H1 (cell line): ENCODE measurements around the gene SND1. TPM values are rescaled to one million over a fixed set of nuclear protein-coding genes. Genes with fewer than 3 reads are reported as not detected.

Experiments used
- CTCF ChIA-PET: fragments of 300-600 bp; sonication (Branson Sonifier 250); formaldehyde crosslinking; loops from one replicate; lab custom pipeline; 2021; ENCODE audit not compliant: partially characterized antibody; lab: Charles Lee
- POLR2A ChIA-PET: fragments of 300-600 bp; sonication (Branson Sonifier 250); formaldehyde crosslinking; loops from one replicate; lab custom pipeline; 2021; ENCODE audit warnings: inconsistent platforms; ENCODE audit not compliant: partially characterized antibody; lab: Charles Lee
- DNase-seq, 2 experiments: peaks; one replicate each; pipeline versions ENCODE4 v3.0.0 to v3.0.0-alpha.2; 2010 to 2022; ENCODE audit warnings: low spot score in 2 of 2, low read depth in 1 of 2, mixed read lengths in 1 of 2
- FAIRE-seq: peaks from 2 replicates; lab custom pipeline; 2011; peaks lifted over from hg19 to GRCh38; lab: Jason Lieb, UNC
- H2AFZ ChIP-seq: 2 replicates; pipeline ENCODE4 v1.8.1; 2012; ENCODE audit warnings: low read length, inconsistent platforms
- H2AK5ac ChIP-seq: 2 replicates; pipeline ENCODE4 v1.6.1; 2013; ENCODE audit warnings: low read depth, low read length
- H2BK120ac ChIP-seq: replicated peaks from 2 replicates; pipeline ENCODE3; 2013; ENCODE audit warnings: low read depth, low read length, inconsistent platforms
- H2BK12ac ChIP-seq: 2 replicates; pipeline ENCODE4 v1.6.1; 2013; ENCODE audit warnings: low read depth, low read length
- H2BK15ac ChIP-seq: 2 replicates; pipeline ENCODE4 v1.6.1; 2013; ENCODE audit warnings: low read length
- H2BK20ac ChIP-seq: 2 replicates; pipeline ENCODE4 v1.6.1; 2013; ENCODE audit warnings: low read length
- H2BK5ac ChIP-seq: 2 replicates; pipeline ENCODE4 v1.6.1; 2013; ENCODE audit warnings: low read depth, low read length
- H3K14ac ChIP-seq: 2 replicates; pipeline ENCODE4 v1.6.1; 2013; ENCODE audit warnings: inconsistent platforms; ENCODE audit not compliant: insufficient read length
- H3K18ac ChIP-seq: 2 replicates; pipeline ENCODE4 v1.6.1; 2013; ENCODE audit warnings: low read length; ENCODE audit errors: extremely low read depth
- H3K23ac ChIP-seq: 2 replicates; pipeline ENCODE4 v1.6.1; 2013; ENCODE audit warnings: inconsistent platforms; ENCODE audit not compliant: insufficient read length
- H3K23me2 ChIP-seq: 2 replicates; pipeline ENCODE4 v1.6.1; 2013; ENCODE audit warnings: low read depth, low read length
- H3K27ac ChIP-seq: 2 replicates; pipeline ENCODE4 v1.6.1; 2011; ENCODE audit warnings: low read depth, low read length, inconsistent platforms
- H3K27me3 ChIP-seq, 4 experiments: replicated peaks in 1 of 4; 1 replicate in 1 of 4; 2 replicates in 3 of 4; pipeline versions ENCODE4 v1.6.1 to v1.8.1; 2011 to 2013; ENCODE audit warnings: low read length in 3 of 4, mild to moderate bottlenecking in 3 of 4, inconsistent platforms in 2 of 4, mixed read lengths in 2 of 4, moderate library complexity in 1 of 4; ENCODE audit not compliant: control insufficient read depth in 3 of 4, insufficient read depth in 3 of 4; ENCODE audit errors: extremely low read depth in 1 of 4
- H3K36me3 ChIP-seq, 4 experiments: 2 replicates each; pipeline versions ENCODE4 v1.6.1 to v1.8.1; 2011 to 2013; ENCODE audit warnings: mild to moderate bottlenecking in 4 of 4, low read length in 3 of 4, moderate library complexity in 2 of 4, control low read depth in 1 of 4, inconsistent platforms in 1 of 4; ENCODE audit not compliant: insufficient read depth in 4 of 4, control insufficient read depth in 2 of 4
- H3K4ac ChIP-seq: replicated peaks from 2 replicates; pipeline ENCODE3; 2013; ENCODE audit warnings: low read length, low read depth, mixed read lengths, inconsistent platforms; ENCODE audit not compliant: insufficient read length
- H3K4me1 ChIP-seq, 4 experiments: replicated peaks in 1 of 4; 1 replicate in 1 of 4; 2 replicates in 3 of 4; pipeline versions ENCODE4 v1.6.1 to v1.8.1; 2011 to 2013; ENCODE audit warnings: low read length in 3 of 4, inconsistent platforms in 2 of 4, mixed read lengths in 1 of 4; ENCODE audit not compliant: insufficient read depth in 4 of 4, control insufficient read depth in 3 of 4
- H3K4me2 ChIP-seq, 2 experiments: 2 replicates each; pipeline versions ENCODE4 v1.6.1 to v1.8.1; 2011 to 2013; ENCODE audit warnings: low read depth in 2 of 2, low read length in 2 of 2, control low read depth in 1 of 2, inconsistent platforms in 1 of 2, mild to moderate bottlenecking in 1 of 2; ENCODE audit not compliant: insufficient read depth in 1 of 2
- H3K4me3 ChIP-seq, 4 experiments: fragments of 200-600, 300-600 bp in 1 of 4; sonication (generic), shearing (Covaris generic), sonication (Bioruptor Twin) in 1 of 4; 2 replicates each; pipeline versions ENCODE4 v1.5.1 to v1.8.1; 2011 to 2016; ENCODE audit warnings: low read length in 4 of 4, low read depth in 3 of 4, control low read depth in 2 of 4, inconsistent platforms in 2 of 4, mild to moderate bottlenecking in 2 of 4, mixed read lengths in 1 of 4, moderate library complexity in 1 of 4; ENCODE audit not compliant: insufficient read depth in 2 of 4; ENCODE audit errors: extremely low read depth in 1 of 4
- H3K56ac ChIP-seq: replicated peaks from 2 replicates; pipeline ENCODE3; 2013; ENCODE audit warnings: low read depth, mild to moderate bottlenecking, mixed read lengths, low read length, inconsistent platforms; ENCODE audit not compliant: insufficient read length
- H3K79me1 ChIP-seq: 2 replicates; pipeline ENCODE4 v1.6.1; 2013; ENCODE audit warnings: low read depth, low read length, control low read depth
- H3K79me2 ChIP-seq, 2 experiments: 2 replicates each; pipeline versions ENCODE4 v1.6.1 to v1.8.1; 2012 to 2013; ENCODE audit warnings: low read length in 2 of 2, mild to moderate bottlenecking in 2 of 2, inconsistent platforms in 1 of 2; ENCODE audit not compliant: insufficient read depth in 2 of 2, control insufficient read depth in 1 of 2
- H3K9ac ChIP-seq, 4 experiments: replicated peaks in 1 of 4; 1 replicate in 1 of 4; 2 replicates in 3 of 4; pipeline versions ENCODE4 v1.6.1 to v1.8.1; 2011 to 2013; ENCODE audit warnings: low read depth in 3 of 4, low read length in 3 of 4, control low read depth in 2 of 4, mild to moderate bottlenecking in 2 of 4, moderate library complexity in 2 of 4, inconsistent platforms in 1 of 4; ENCODE audit errors: extremely low read depth in 1 of 4
- H3K9me3 ChIP-seq, 2 experiments: 2 replicates each; pipeline versions ENCODE4 v1.6.1 to v1.8.1; 2012 to 2013; ENCODE audit warnings: mild to moderate bottlenecking in 2 of 2, moderate library complexity in 2 of 2, control low read depth in 1 of 2, inconsistent platforms in 1 of 2, low read depth in 1 of 2, low read length in 1 of 2, mixed read lengths in 1 of 2; ENCODE audit not compliant: insufficient read depth in 2 of 2
- H4K20me1 ChIP-seq, 2 experiments: replicated peaks in 1 of 2; 2 replicates each; pipeline versions ENCODE3 to v1.8.1; 2011 to 2013; ENCODE audit warnings: inconsistent platforms in 2 of 2, low read length in 2 of 2, mild to moderate bottlenecking in 1 of 2; ENCODE audit not compliant: insufficient read depth in 2 of 2, control insufficient read depth in 1 of 2
- H4K5ac ChIP-seq: 2 replicates; pipeline ENCODE4 v1.6.1; 2013; ENCODE audit warnings: low read length, low read depth, mixed read lengths, inconsistent platforms; ENCODE audit not compliant: insufficient read length
- H4K8ac ChIP-seq: 2 replicates; pipeline ENCODE4 v1.8.0; 2013; ENCODE audit warnings: mild to moderate bottlenecking, moderate library complexity, low read length, inconsistent platforms; ENCODE audit not compliant: insufficient read depth; ENCODE audit errors: extremely low read depth
- H4K91ac ChIP-seq: replicated peaks from 2 replicates; pipeline ENCODE3; 2013; ENCODE audit warnings: low read length, mixed read lengths, inconsistent platforms; ENCODE audit not compliant: insufficient read length
- ASH2L ChIP-seq: fragments of 200-600, 300-600 bp; sonication (generic); IDR thresholded peaks from one replicate; pipeline ENCODE4 v1.7.1; 2017; ENCODE audit warnings: low read length
- BCL11A ChIP-seq, 2 experiments: IDR thresholded peaks; one replicate each; pipeline ENCODE4 v1.6.1; 2011; ENCODE audit warnings: low read depth in 2 of 2, low read length in 2 of 2, mild to moderate bottlenecking in 2 of 2
- CBX8 ChIP-seq: fragments of 300-800, 300-1000 bp; sonication (generic); IDR thresholded peaks from 2 replicates; pipeline ENCODE4 v1.7.1; 2016; ENCODE audit warnings: low read depth, low read length, borderline replicate concordance
- CEBPB ChIP-seq: IDR thresholded peaks from 2 replicates; pipeline ENCODE4 v1.6.1; 2012; ENCODE audit warnings: low read depth, low read length
- CHD2 ChIP-seq: IDR thresholded peaks from 2 replicates; pipeline ENCODE4 v1.6.1; 2012; ENCODE audit warnings: low read length, improper control_type of control experiment
- CREB1 ChIP-seq: IDR thresholded peaks from 2 replicates; pipeline ENCODE4 v1.6.1; 2012; ENCODE audit warnings: inconsistent platforms
- EZH2 ChIP-seq: fragments of 200-600 bp; sonication (generic); IDR thresholded peaks from 2 replicates; pipeline ENCODE4 v1.7.1; 2012; ENCODE audit warnings: low read depth, mild to moderate bottlenecking, moderate library complexity, low read length, inconsistent platforms; ENCODE audit not compliant: severe bottlenecking
- GABPA ChIP-seq: IDR thresholded peaks from 2 replicates; pipeline ENCODE4 v1.6.1; 2011; ENCODE audit warnings: mild to moderate bottlenecking, low read length, moderate library complexity, borderline replicate concordance; ENCODE audit not compliant: insufficient read depth
- HDAC2 ChIP-seq, 2 experiments: fragments of 300-600 bp in 1 of 2; sonication (generic) in 1 of 2; IDR thresholded peaks; 2 replicates each; pipeline ENCODE4 v1.6.1; 2011 to 2012; ENCODE audit warnings: low read depth in 2 of 2, low read length in 2 of 2, mild to moderate bottlenecking in 2 of 2, moderate library complexity in 2 of 2, borderline replicate concordance in 1 of 2, inconsistent platforms in 1 of 2
- KDM4A ChIP-seq: IDR thresholded peaks from one replicate; pipeline ENCODE4 v1.7.1; 2012; ENCODE audit warnings: low read depth, mild to moderate bottlenecking, moderate library complexity, low read length, inconsistent platforms; ENCODE audit not compliant: severe bottlenecking
- KDM5A ChIP-seq: fragments of 200-600 bp; IDR thresholded peaks from 2 replicates; pipeline ENCODE4 v1.7.1; 2012; ENCODE audit warnings: mild to moderate bottlenecking, low read length, inconsistent platforms, mixed read lengths
- SAP30 ChIP-seq: fragments of 300-600 bp; sonication (generic); IDR thresholded peaks from 2 replicates; pipeline ENCODE4 v1.7.1; 2012; ENCODE audit warnings: low read length, moderate library complexity, mild to moderate bottlenecking, inconsistent platforms; ENCODE audit not compliant: insufficient read depth, insufficient replicate concordance
- TAF7 ChIP-seq: optimal IDR thresholded peaks from 2 replicates; pipeline ENCODE3; 2011; ENCODE audit warnings: low read depth, mild to moderate bottlenecking, inconsistent platforms, low read length, moderate library complexity, borderline replicate concordance
- TBP ChIP-seq: IDR thresholded peaks from 2 replicates; pipeline ENCODE4 v1.6.1; 2011; ENCODE audit warnings: low read depth, low read length, improper control_type of control experiment
- WGBS, 2 experiments: shearing (Covaris generic) in 1 of 2; methylation state at CpG; one replicate each; pipeline versions ENCODE4 v1.1.6 to v1.1.7; 2013 to 2015; ENCODE audit warnings: low lambda C conversion rate in 2 of 2, mixed read lengths in 2 of 2, inconsistent platforms in 1 of 2, low coverage in 1 of 2, missing lambda C conversion rate in 1 of 2; ENCODE audit not compliant: insufficient replicate concordance in 2 of 2, insufficient coverage in 1 of 2, insufficient read length in 1 of 2; ENCODE audit errors: extremely low coverage in 1 of 2, missing lambda C conversion rate in 1 of 2; 5-methylcytosine and 5-hydroxymethylcytosine counted together
- polyA plus RNA-seq, 7 experiments: library from polyadenylated mRNA; depleted of rRNA in 3 of 7; stranded (reverse) in 5 of 7; unstranded in 2 of 7; fragments of >200 nt in 5 of 7; fragments of 200-250 nt in 2 of 7; gene quantifications; 1 replicate in 5 of 7; 2 replicates in 1 of 7; 4 replicates in 1 of 7; pipeline versions ENCODE4 v1.2.1 to v1.2.3, GENCODE V29; 2011 to 2013; ENCODE audit warnings: missing spikeins in 2 of 7, mixed read lengths in 2 of 7
- total RNA-seq: library from RNA; stranded (reverse); fragmentation: NEBNext Ultra II Directional; extraction: Animal tissue kit (Norgen Biotek cat#: 25700); gene quantifications from 2 replicates; pipeline ENCODE4 v1.2.1, GENCODE V29; 2021

SND1 gene
- total and polyA plus RNA-seq, 2 of the 8 experiments (the other 6 are each of a cell fraction or from before 2014, with no cell fraction given) = 122 to 290 TPM

DNA sequence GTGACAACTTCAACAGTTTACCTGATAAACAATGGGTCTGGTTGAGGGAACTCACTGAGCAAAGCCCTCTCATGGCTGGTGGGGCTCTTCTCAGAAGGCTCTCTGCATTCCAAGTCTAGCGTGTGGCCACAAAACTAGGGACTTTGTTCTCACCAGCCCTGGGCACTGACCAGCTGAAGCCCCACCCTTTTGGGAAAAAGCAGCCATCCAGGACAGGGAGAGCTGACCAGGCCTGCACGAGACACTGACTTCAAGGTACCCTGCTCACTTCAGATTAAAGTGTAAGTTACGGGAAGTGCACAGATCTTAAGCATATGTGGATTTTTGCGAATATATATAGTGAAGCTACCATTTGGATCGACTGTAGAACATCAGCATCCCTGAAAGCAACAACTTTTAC, 446.6 kb downstream of the SND1 start:
- Histone ChIP-seq H3K4me1 (peaks cover 0 to 2% (median 0%) of the 10 kb centered on the region in 4 experiments; a peak in 3 of 7 replicates), H2BK15ac (no peak overlapping the region), H3K36me3 (peaks cover 0 to 2% (median under 1%) of the 10 kb centered on the region in 4 experiments; a peak in 2 of 8 replicates), H2BK12ac (no peak overlapping the region), H3K79me1 (no peaks in the 10 kb centered on the region), H3K27me3 (peaks cover 3 to 12% (median 6%) of the 10 kb centered on the region in 4 experiments; a peak in 6 of 7 replicates), H4K8ac (no peak overlapping the region), H2BK5ac (no peak overlapping the region; the same call in 1 of the 2 replicates), H3K27ac (no peak overlapping the region), H2BK120ac (no peak overlapping the region), H3K56ac (no peak overlapping the region), H2BK20ac (no peak overlapping the region), H3K23me2 (no peaks in the 10 kb centered on the region), H3K18ac (no peak overlapping the region), H3K79me2 (no peaks in the 10 kb centered on the region), H4K5ac (no peak overlapping the region), H3K4me2 (no peak overlapping the region), H3K9ac (no peak overlapping the region), H3K23ac (no peak overlapping the region), H3K14ac (no peak overlapping the region), H3K9me3 (no peaks in the 10 kb centered on the region), H2AK5ac (no peak overlapping the region), H4K91ac (no peak overlapping the region), H3K4ac (no peak overlapping the region), H3K4me3 (no peak overlapping the region), H4K20me1 (peaks cover 0 to 1% of the 10 kb centered on the region in 2 experiments), H2AFZ (no peak overlapping the region)
- FAIRE-seq = no peak
- CTCF ChIA-PET = interaction anchor here (0.6 to 21.0 kb wide), 8 partner anchors 8 to 111 kb away, joined by 3 to 221 read pairs (median 4); no protein-coding TSS in a partner anchor
- WGBS, 2 experiments = 84% methylated on average over 5 of the region's 5 CpGs; no CpG with 5 or more reads in 1 of the 2 experiments
- DNase-seq = no peak
- POLR2A ChIA-PET = interaction anchor here (1.7 kb wide), 1 partner anchor 18 kb away, joined by 4 read pairs; no protein-coding TSS in a partner anchor
- TF ChIP-seq CBX8 (no peak), SAP30 (no peak), TBP (no peak), CHD2 (no peak), KDM4A (no peak), CREB1 (no peak), CEBPB (no peak), EZH2 (no peak), HDAC2 (IDR thresholded peaks at IDR 0.05; ENCODE audit: borderline replicate concordance in 1 of 2, low read depth in 2 of 2, low read length in 2 of 2) (no peak), GABPA (no peak), ASH2L (no peak), TAF7 (no peak), BCL11A (IDR thresholded peaks at IDR 0.05; ENCODE audit: low read depth in 2 of 2, low read length in 2 of 2) (no peak), KDM5A (no peak)
